ENCODE measurements around the gene TTLL5. TPM values are rescaled to one million over a fixed set of nuclear protein-coding genes. Genes with fewer than 3 reads are reported as not detected.

The TTLL5 gene
- total RNA-seq, 1 donor from 2014 or later, result 29.6 TPM

GRCh38 chr14:75636100-75636692 is 24.9 kb upstream of the TTLL5 start:
- no peaks in the 10 kb centered on the region for H3K27me3 Mint-ChIP-seq (ENCODE audit: low read depth)
- H3K4me1 Mint-ChIP-seq (ENCODE audit: low read depth), result no peaks in the 10 kb centered on the region

GRCh38 chr14:75640876-75641275 is 20.2 kb upstream of the TTLL5 start:
- no peaks in the 10 kb centered on the region for H3K4me1 Mint-ChIP-seq (ENCODE audit: low read depth)
- no peaks in the 10 kb centered on the region for H3K9me3 Mint-ChIP-seq
- H3K27ac Mint-ChIP-seq, result no peak overlapping the region
- no peak overlapping the region for H3K4me3 Mint-ChIP-seq (ENCODE audit: low read depth)
- no peaks in the 10 kb centered on the region for H3K36me3 Mint-ChIP-seq (ENCODE audit: low read depth)
- no peaks in the 10 kb centered on the region for H3K27me3 Mint-ChIP-seq (ENCODE audit: low read depth)
- intact Hi-C loops (cut with micrococcal nuclease), result no loop called here
- DNase-seq (ENCODE audit: low spot score), result no peak

More at GRCh38 chr14:75636100-75636692, 24.9 kb upstream of the TTLL5 start:
- no peak overlapping the region for H3K27ac Mint-ChIP-seq
- intact Hi-C loops (cut with micrococcal nuclease), result no loop called here
- no peaks in the 10 kb centered on the region for H3K9me3 Mint-ChIP-seq
- no peak overlapping the region for H3K4me3 Mint-ChIP-seq (ENCODE audit: low read depth)
- DNase-seq (ENCODE audit: low spot score), result no peak
- no peaks in the 10 kb centered on the region for H3K36me3 Mint-ChIP-seq (ENCODE audit: low read depth)

DNA sequence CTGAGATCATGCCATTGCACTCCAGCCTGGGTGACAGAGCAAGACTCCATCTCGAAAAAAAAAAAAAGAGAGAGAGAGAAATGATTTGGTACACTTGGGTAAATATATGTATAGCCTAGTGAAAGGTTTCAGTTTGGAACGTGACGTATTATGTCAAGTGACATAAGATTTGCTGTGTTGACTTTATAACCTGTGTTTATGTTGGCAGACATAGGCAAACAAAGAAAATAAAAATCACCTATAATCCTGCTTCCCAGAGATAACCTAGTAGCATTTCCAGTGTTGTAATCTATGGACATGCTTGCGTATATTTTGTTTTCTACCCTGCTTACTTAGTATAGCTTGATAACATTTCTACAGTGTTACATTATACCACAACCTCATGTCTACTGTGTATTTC is 17.1 kb upstream of the TTLL5 start:
- H3K9me3 Mint-ChIP-seq, result no peaks in the 10 kb centered on the region
- H3K4me3 Mint-ChIP-seq (ENCODE audit: low read depth), result no peak overlapping the region
- H3K36me3 Mint-ChIP-seq (ENCODE audit: low read depth), result peaks cover 8% of the 10 kb centered on the region

GRCh38 chr14:75645056-75645455 is 16.0 kb upstream of the TTLL5 start:
- intact Hi-C loops (cut with micrococcal nuclease), result no loop called here
- Mint-ChIP-seq H3K27ac (no peak overlapping the region), H3K9me3 (no peaks in the 10 kb centered on the region), H3K4me1 (ENCODE audit: low read depth) (no peaks in the 10 kb centered on the region), H3K27me3 (ENCODE audit: low read depth) (no peaks in the 10 kb centered on the region), H3K4me3 (ENCODE audit: low read depth) (no peak overlapping the region), H3K36me3 (ENCODE audit: low read depth) (peaks cover 19% of the 10 kb centered on the region)
- DNase-seq (ENCODE audit: low spot score), result no peak

More for the DNA sequence above, 17.1 kb upstream of the TTLL5 start:
- DNase-seq (ENCODE audit: low spot score), result no peak
- Mint-ChIP-seq H3K27ac (no peak overlapping the region), H3K4me1 (ENCODE audit: low read depth) (no peaks in the 10 kb centered on the region), H3K27me3 (ENCODE audit: low read depth) (no peaks in the 10 kb centered on the region)
- intact Hi-C loops (cut with micrococcal nuclease), result no loop called here

DNA sequence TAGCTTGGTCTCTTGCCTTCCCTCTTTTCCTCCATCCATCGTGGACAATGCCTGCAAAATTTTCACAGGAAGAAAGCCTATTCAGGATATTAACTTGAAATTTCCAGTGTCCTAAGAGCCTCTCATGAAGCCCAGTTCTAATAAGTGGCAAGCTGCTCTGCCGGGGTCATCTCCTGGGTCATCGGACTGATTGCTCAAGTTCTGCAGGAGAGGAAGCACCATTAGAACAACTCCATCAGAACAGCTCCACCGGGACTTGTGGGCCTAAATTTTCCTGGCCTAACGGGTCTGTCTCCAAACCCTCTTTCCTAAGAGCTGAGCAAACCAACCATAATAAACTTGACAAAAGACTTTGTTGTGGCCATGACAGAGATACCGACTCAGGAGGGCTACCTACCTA is 14.3 kb upstream of the TTLL5 start:
- no peaks in the 10 kb centered on the region for H3K9me3 Mint-ChIP-seq
- H3K27ac Mint-ChIP-seq, result no peak overlapping the region
- no peaks in the 10 kb centered on the region for H3K27me3 Mint-ChIP-seq (ENCODE audit: low read depth)
- no peak for DNase-seq (ENCODE audit: low spot score)
- H3K4me1 Mint-ChIP-seq (ENCODE audit: low read depth), result no peaks in the 10 kb centered on the region
- no peak overlapping the region for H3K4me3 Mint-ChIP-seq (ENCODE audit: low read depth)
- intact Hi-C loops (cut with micrococcal nuclease), result no loop called here
- H3K36me3 Mint-ChIP-seq (ENCODE audit: low read depth), result peaks cover 35% of the 10 kb centered on the region

DNA sequence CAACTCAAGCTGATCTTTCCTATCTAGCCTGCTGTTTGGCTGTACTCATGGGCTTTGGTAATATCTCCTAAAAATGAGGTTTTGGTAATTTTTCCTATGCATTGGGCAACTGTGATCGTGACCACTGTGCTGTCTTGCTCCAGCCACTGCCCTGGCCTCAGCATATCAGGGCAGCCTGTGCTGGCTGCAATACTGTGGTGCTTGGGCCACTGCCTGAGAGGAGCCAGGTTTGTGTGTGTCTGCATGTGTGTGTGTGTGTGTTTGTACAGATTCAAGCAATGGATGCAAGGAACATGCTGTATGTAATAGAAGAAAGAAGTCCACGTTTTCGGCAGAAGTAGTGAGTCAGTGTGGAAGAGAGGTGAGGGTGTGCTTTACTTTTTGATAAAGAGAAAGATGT is 13.4 kb upstream of the TTLL5 start:
- intact Hi-C loops (cut with micrococcal nuclease), result no loop called here
- peaks cover 42% of the 10 kb centered on the region for H3K36me3 Mint-ChIP-seq (ENCODE audit: low read depth)
- H3K4me3 Mint-ChIP-seq (ENCODE audit: low read depth), result no peak overlapping the region
- H3K27me3 Mint-ChIP-seq (ENCODE audit: low read depth), result no peaks in the 10 kb centered on the region
- no peaks in the 10 kb centered on the region for H3K4me1 Mint-ChIP-seq (ENCODE audit: low read depth)
- DNase-seq (ENCODE audit: low spot score), result no peak
- no peaks in the 10 kb centered on the region for H3K9me3 Mint-ChIP-seq
- H3K27ac Mint-ChIP-seq, result no peak overlapping the region

- no peak for DNase-seq (ENCODE audit: low spot score)
- no peak overlapping the region for H3K4me3 Mint-ChIP-seq (ENCODE audit: low read depth)
- H3K4me1 Mint-ChIP-seq (ENCODE audit: low read depth), result no peaks in the 10 kb centered on the region
- intact Hi-C loops (cut with micrococcal nuclease), result no loop called here
- H3K36me3 Mint-ChIP-seq (ENCODE audit: low read depth), result peaks cover 47% of the 10 kb centered on the region
- no peaks in the 10 kb centered on the region for H3K9me3 Mint-ChIP-seq
- no peaks in the 10 kb centered on the region for H3K27me3 Mint-ChIP-seq (ENCODE audit: low read depth)
- H3K27ac Mint-ChIP-seq, result no peak overlapping the region
These were observed 12.8 kb upstream of the TTLL5 start for GRCh38 chr14:75648066-75648838.

DNA sequence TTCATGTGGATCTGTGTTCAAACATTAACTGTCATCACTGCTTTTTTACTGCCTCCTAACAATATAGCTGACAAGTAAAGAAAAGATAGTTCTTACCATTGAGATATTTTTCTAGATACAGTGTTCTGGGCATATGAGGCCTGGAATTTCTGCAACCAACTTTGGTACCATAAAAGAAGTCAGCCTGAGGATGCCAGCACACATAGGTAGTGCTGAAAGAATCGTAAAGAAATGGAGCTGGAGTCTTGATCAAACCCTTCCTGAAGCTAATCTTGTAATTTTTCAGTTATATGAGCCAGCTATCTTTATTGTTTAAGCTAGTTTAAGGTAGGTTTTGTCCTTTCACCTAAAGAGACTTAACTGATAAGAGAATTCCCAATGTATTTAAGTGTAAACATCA is 11.7 kb upstream of the TTLL5 start:
- Mint-ChIP-seq H3K4me3 (ENCODE audit: low read depth) (no peak overlapping the region), H3K27ac (no peak overlapping the region), H3K4me1 (ENCODE audit: low read depth) (peaks cover 2% of the 10 kb centered on the region), H3K27me3 (ENCODE audit: low read depth) (no peaks in the 10 kb centered on the region), H3K36me3 (ENCODE audit: low read depth) (peaks cover 56% of the 10 kb centered on the region), H3K9me3 (no peaks in the 10 kb centered on the region)
- no peak for DNase-seq (ENCODE audit: low spot score)
- intact Hi-C loops (cut with micrococcal nuclease), result no loop called here

GRCh38 chr14:75649773-75650172 is 11.3 kb upstream of the TTLL5 start:
- Mint-ChIP-seq H3K27ac (no peak overlapping the region), H3K36me3 (ENCODE audit: low read depth) (peaks cover 59% of the 10 kb centered on the region), H3K4me1 (ENCODE audit: low read depth) (peaks cover 2% of the 10 kb centered on the region), H3K27me3 (ENCODE audit: low read depth) (no peaks in the 10 kb centered on the region), H3K9me3 (no peaks in the 10 kb centered on the region), H3K4me3 (ENCODE audit: low read depth) (no peak overlapping the region)
- no peak for DNase-seq (ENCODE audit: low spot score)
- intact Hi-C loops (cut with micrococcal nuclease), result loop anchor here (5.0 kb wide), 1 partner anchor 162 kb away; no protein-coding TSS in a partner anchor

DNA sequence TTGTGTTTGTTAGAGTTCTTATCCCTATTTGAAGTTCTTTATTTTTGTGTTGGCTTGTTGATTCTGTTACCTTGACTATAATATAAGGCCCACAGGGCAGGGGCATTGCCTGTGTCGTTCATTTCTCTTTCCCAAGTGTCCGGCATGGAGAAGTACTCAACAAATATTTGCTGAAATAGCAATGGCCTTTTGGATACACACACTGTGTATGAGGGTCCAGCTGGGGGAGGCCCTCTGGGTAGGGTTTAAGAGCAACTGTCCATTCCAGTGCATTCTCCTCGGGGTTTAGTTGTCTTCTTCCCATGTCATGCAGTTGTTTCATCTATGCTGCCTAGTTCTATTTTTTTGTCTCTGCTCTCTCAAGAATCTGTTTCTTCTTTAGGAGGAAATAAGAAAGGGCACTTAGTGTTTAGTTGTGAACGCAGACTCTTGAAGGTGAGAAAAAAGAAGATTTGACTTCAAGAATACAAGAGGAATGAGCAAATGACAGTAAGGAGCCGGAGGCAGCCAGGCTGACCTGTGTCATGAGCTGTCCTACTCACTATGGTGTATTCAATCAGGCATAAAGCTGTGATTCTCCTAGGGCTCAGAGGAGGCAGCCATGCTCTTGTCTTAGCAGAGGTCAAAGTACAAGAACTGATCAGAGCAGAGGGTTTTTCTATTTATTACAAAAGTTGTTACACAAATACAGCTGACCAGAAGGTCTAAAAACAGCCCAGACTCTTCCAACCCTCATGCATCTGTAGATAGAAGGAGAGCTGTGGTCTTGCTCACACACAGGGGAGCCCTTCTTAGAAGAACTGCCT is 10.6 kb upstream of the TTLL5 start:
- DNase-seq (ENCODE audit: low spot score), result no peak
- no peaks in the 10 kb centered on the region for H3K9me3 Mint-ChIP-seq
- H3K36me3 Mint-ChIP-seq (ENCODE audit: low read depth), result peaks cover 64% of the 10 kb centered on the region
- H3K27ac Mint-ChIP-seq, result no peak overlapping the region
- no peaks in the 10 kb centered on the region for H3K27me3 Mint-ChIP-seq (ENCODE audit: low read depth)
- intact Hi-C loops (cut with micrococcal nuclease), result loop anchor here (5.0 kb wide), 1 partner anchor 163 kb away; no protein-coding TSS in a partner anchor
- peaks cover 2% of the 10 kb centered on the region for H3K4me1 Mint-ChIP-seq (ENCODE audit: low read depth)
- H3K4me3 Mint-ChIP-seq (ENCODE audit: low read depth), result no peak overlapping the region

DNA sequence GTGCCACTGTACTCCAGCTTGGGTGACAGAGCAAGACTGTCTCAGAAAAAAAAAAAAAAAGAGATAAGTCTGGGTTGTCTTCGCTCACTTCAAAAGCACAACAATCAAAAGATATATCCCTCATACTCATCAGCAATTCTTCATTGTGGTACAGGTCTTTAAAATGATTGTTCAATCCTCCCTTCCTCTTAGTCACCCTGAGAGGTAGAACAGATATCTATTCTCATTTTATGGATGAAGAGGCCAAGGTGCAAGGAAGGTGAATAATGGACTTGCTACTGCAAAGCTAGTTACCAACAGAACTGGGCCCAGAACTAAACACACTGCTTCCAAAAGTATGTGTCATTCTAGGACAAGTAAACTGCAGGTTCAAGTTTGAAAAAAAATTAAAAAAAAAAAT is 7.5 kb upstream of the TTLL5 start:
- intact Hi-C loops (cut with micrococcal nuclease), result loop anchor here (5.0 kb wide), 1 partner anchor 166 kb away; no protein-coding TSS in a partner anchor
- Mint-ChIP-seq H3K36me3 (ENCODE audit: low read depth) (peaks cover 69% of the 10 kb centered on the region), H3K4me1 (ENCODE audit: low read depth) (peaks cover 10% of the 10 kb centered on the region), H3K4me3 (ENCODE audit: low read depth) (no peak overlapping the region), H3K27me3 (ENCODE audit: low read depth) (no peaks in the 10 kb centered on the region), H3K27ac (no peak overlapping the region), H3K9me3 (no peaks in the 10 kb centered on the region)
- no peak for DNase-seq (ENCODE audit: low spot score)

DNA sequence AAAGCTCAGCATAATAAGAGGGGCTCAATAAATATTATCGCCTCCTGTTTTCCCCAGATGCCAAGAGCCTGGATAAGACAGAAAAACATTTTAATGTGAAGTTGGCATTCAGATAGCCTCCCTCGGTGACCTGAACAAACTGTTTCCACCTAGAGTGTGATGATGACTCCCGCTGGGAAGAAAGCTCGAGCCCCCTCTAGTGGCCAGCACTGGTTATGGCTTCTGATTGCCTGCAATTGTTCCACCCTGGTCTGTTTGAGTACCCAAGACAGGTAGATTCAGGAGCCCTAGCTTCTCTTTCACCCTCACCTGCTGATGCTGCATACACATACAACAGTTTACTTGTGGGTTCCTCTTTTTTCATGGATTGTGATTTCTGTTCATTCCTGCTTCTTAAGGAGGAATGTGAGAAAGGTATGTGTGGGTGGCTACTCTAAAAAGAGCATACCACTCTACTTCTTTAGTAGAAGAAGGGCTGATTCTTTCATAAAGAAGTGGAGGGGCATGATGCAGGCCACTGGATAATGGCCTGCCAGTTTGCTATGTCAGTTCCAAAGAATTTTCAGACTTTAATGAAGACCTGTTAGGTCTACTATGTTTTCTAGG is 6.8 kb upstream of the TTLL5 start:
- H3K27ac Mint-ChIP-seq, result peak overlapping the region; percentile 53
- no peaks in the 10 kb centered on the region for H3K27me3 Mint-ChIP-seq (ENCODE audit: low read depth)
- H3K36me3 Mint-ChIP-seq (ENCODE audit: low read depth), result peaks cover 65% of the 10 kb centered on the region
- intact Hi-C loops (cut with micrococcal nuclease), result loop anchor here (1.0 to 5.0 kb wide), 3 partner anchors 77 to 347 kb away; no protein-coding TSS in a partner anchor
- no peak overlapping the region for H3K4me3 Mint-ChIP-seq (ENCODE audit: low read depth)
- no peaks in the 10 kb centered on the region for H3K9me3 Mint-ChIP-seq
- DNase-seq (ENCODE audit: low spot score), result peak; percentile 69
- H3K4me1 Mint-ChIP-seq (ENCODE audit: low read depth), result peaks cover 14% of the 10 kb centered on the region

Data from activated T-helper 2 cell treated with anti-CD3 and anti-CD28 coated beads, Interferon-gamma antibody, Interleukin-2, Interleukin-4, amounts not matched to agents 10 μg/mL and 5 μg/mL and 100 μg/mL, durations not matched to agents 14 hours and 24 hours and 36 hours (primary cell).